AG10803 (cell line): ENCODE measurements around the gene ANKZF1.
A peak's percentile ranks its signal among the peaks of the same experiment; 100 is the strongest.

Experiments used
- DNase-seq: peaks from one replicate; pipeline ENCODE4 v3.0.0; 2010; ENCODE audit warnings: low read depth
- H3K4me3 ChIP-seq: 2 replicates; pipeline ENCODE4 v1.5.1; 2011; ENCODE audit warnings: mild to moderate bottlenecking, low read length, control low read depth
- CTCF ChIP-seq: conservative IDR thresholded peaks from 2 replicates; pipeline ENCODE4 v1.5.1; 2011; ENCODE audit warnings: mild to moderate bottlenecking, low read length, control low read depth, inconsistent platforms

ANKZF1 gene

DNA sequence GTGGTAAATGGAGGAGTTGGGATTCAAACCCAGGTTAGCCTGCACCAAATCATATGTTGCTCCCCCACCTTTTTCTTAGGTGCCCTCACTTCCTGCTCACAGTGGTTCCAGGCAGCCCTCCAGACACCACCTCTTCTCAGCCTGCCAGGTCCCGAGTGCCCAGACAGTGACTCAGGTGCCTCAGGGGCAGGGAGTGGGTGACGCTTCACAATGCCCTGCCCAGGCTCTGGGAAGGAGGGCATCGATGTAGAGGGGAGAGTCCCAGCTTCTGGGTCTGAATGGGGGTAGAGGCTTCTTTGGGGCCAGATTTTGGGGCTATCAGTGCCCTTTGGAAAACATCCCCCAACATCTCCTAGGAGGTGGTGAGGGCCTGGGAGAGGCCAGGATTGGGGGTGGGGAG lies 44.3 kb downstream of the ANKZF1 start:
- no peak overlapping the region for H3K4me3 ChIP-seq
- DNase-seq: no peak
- TF ChIP-seq CTCF: no peak

DNA sequence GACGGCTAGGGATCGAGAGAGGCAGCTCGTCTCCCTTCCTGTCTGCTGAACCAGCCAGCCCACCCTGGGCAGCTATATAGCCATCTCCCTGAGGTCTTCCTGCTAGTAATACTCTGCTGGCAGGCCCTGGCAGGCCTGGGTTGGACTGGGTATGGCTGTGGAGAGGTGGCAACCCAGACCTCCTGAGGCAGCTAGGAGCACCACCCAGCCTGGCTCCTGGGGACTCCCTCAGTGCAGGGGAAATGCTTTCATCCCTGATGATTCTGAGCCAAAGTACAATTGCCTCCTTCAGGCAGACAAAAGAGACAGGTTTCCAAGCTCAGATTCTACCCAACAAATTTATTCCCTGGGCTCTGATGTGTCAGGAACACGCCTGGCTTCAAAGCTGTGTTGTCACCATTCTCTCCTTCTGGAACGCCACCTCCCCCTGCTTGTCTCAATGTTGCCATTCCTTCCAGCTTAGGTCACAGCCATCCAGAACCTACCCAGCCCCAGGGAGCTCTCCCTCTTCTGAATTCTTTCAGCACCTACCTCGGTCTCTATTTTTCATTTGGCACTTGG lies 44.8 kb downstream of the ANKZF1 start:
- peak; percentile 87 for DNase-seq
- TF ChIP-seq CTCF: peak; percentile 17
- peak overlapping the region; percentile 16; the same call in 1 of the 2 replicates for H3K4me3 ChIP-seq

DNA sequence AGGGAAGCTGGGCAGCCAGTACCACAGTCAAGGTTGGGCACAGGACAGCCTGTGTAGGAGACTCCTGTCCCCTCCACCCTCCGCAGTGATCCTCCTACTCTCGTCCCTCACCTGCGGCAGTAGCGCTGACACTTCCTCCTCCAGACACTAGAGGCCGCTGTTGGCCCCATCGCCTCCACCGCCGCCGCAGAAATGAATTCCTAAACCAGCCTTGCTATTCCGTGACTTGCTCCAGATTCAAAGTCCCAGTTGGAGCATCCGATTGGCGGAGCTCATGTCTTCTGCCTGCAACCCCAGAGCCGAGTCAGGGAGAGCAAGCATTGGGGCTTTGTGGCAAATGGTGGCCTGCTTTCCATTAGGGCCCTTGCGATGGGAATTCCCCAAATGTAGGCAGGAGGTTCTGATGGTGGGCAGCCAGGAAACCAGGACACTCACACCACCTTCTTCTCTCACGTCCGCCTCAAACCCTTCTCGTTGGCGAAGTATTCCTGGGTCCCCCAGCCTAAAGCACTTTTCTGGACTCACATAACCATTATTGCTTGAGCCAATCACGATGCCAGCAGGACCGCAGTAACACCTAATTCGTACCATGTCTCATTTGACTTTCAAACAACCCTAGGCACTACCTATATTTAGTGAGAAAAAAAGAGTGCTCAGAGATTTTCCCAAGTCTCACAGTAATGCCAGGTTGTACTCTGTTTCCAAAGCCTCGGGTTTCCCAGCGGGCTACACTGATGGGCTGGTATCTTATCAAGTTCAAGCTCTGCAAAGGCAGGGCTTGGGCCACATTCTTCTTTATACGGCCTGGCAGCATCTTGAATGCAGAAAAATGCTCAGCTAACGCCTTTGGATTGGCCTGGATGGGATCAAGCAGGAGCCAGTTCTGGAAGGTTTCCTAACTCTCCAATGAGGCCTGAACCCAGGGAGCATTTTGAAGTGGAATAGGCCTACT lies 48.4 kb downstream of the ANKZF1 start:
- TF ChIP-seq CTCF: peak; percentile 91
- H3K4me3 ChIP-seq: no peak overlapping the region
- peak; percentile 84 for DNase-seq

DNA sequence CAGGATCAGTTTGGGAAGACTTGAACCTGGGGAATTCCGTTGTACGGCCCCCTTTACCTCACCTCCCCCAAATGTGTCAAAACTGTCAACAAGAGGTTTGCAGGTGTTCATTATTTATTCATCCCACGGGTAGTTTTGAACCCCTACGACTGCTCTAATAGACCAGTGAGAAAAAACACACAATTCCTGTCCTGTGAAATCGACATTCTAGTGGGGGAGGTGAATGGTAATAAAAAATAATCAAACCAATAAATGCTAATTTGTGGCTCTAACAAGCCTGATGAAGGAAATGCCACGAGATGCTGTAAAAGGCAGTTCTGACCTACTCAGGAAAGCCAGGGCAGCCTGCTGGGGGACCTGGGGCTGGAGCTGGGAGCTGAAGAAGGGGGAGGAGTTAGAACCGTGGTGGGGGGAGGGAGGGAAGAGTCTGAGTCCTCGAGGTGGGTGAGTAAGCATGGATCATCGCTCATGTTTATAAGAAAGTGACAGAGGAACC lies 49.1 kb downstream of the ANKZF1 start:
- no peak for TF ChIP-seq CTCF
- DNase-seq: no peak
- H3K4me3 ChIP-seq: peak overlapping the region; percentile 42

DNA sequence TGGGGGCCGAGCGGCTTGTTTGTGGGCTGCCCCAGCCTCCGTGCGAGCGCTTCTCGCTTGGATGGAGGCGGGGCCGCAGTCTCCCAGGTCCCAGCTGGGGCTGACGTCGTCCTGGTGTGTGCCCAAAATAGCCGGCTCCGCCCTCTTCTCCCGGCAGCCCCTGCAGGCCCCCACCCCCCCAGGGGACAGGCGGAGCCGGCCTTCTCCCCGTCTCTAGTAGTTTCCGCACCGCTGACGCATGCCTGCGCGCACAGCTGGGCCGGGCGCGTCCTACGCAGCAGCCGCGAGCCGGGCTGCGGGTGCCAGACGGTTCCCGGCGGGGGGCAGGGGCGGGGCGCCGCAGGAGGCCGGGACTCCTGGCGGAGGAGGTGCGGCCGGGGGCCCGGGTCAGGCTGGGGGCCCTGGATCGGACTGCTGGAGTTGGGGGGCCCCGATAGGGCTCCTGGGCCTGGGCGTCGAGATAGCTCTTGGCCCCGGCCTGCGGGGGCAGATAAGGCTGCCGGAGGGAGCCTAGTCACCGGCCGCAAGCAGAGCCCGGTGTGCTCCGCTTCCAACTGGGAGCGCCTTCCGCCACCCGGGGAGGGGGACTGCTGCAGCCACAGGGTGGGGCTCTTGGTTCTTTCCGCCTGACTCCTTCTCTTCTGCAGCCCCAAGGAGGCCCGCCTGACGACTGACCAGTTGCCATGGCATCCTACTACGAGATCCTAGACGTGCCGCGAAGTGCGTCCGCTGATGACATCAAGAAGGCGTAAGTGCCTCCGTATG lies 49.7 kb downstream of the ANKZF1 start, which contains the start of gene DNAJB2:
Gene DNAJB2 (plus strand): TSS at position 216 of the 765 bp plus-strand sequence. CDS start 468 bp downstream, at position 684.
- no peak for TF ChIP-seq CTCF
- DNase-seq: peak; percentile 99
- H3K4me3 ChIP-seq: peak within 1 kb of the TSS; percentile 83

DNA sequence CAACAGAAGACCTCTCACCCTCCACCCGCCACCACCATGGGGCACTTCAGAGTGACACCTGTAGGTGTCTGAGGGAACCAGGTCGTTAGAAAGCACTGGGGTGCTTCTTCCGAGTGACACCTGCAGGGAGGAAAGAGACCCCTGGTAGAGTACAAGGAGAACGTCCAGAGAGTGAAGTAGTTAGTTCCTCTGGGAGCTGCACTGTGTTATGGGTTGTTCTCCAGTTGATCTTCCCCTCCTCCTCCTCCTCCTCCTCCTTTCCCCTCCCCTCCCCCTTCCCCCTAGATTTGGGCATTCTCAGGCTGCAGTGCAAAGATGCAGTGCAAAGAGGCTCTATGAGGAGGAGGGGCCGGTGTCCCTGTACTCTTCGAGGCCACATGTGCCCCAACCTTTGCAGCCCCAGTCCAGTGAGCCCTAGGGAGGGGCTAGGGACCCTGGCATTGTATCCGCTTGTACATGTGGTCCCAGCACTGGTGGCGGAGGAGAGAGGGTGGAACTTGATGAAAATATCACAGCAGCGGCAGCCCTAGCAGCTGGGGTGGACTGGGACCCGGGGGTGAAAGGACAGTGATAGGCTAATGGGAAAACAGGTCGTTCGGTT lies 50.4 kb downstream of the ANKZF1 start:
- peak; percentile 7 for TF ChIP-seq CTCF
- no peak for DNase-seq
- peak overlapping the region; percentile 83 for H3K4me3 ChIP-seq
